ENCODE measurements around the gene MARF1.

DNA sequence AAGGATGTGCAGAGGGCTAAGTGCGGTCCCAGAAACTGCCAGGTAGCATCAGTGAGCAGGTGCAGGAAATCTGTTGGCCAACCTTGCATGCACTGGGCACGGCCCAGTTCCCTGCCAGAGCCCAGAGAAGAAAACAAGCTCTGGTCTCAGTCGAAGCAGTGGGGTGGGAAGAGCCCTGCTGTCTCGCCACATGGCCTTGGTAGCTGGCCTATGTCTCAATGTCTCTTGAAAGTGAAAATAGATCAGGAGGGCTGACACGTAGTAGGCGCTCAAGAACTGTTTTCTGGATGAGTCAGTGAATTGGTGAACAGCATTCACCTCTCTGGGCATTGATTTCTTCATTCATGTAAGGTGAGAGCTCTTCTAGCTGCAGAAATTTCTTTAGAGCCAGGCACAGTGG, 90.4 kb downstream of the MARF1 start:
- TF ChIP-seq, protein P1, sequence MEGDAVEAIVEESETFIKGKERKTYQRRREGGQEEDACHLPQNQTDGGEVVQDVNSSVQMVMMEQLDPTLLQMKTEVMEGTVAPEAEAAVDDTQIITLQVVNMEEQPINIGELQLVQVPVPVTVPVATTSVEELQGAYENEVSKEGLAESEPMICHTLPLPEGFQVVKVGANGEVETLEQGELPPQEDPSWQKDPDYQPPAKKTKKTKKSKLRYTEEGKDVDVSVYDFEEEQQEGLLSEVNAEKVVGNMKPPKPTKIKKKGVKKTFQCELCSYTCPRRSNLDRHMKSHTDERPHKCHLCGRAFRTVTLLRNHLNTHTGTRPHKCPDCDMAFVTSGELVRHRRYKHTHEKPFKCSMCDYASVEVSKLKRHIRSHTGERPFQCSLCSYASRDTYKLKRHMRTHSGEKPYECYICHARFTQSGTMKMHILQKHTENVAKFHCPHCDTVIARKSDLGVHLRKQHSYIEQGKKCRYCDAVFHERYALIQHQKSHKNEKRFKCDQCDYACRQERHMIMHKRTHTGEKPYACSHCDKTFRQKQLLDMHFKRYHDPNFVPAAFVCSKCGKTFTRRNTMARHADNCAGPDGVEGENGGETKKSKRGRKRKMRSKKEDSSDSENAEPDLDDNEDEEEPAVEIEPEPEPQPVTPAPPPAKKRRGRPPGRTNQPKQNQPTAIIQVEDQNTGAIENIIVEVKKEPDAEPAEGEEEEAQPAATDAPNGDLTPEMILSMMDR (optimal IDR thresholded peaks at IDR 0.05 in 1 of 3, IDR thresholded peaks at IDR 0.05 in 1 of 3, conservative IDR thresholded peaks at IDR 0.05 in 1 of 3; ENCODE audit: extremely low read depth in 1 of 3, insufficient read depth in 2 of 3, low read length in 3 of 3), result no peak
- no peak for TF ChIP-seq EZH2 (IDR thresholded peaks at IDR 0.05; ENCODE audit: low read length)
